Activated CD4-positive, alpha-beta T cell treated with anti-CD3 and anti-CD28 coated beads, Interleukin-2, amount 50 U/mL, for 16 hours (primary cell): Measurements from ENCODE around the gene BARHL1.

ENCODE experiments used
- DNase-seq: peaks from one replicate; pipeline ENCODE4 v3.0.0-alpha.2; 2020

Gene BARHL1

GRCh38 chr9:132588501-132589147 is 6.2 kb downstream of the BARHL1 start:
- DNase-seq = no peak

- no peak for DNase-seq
Measured at GRCh38 chr9:132589148-132590036, 7.0 kb downstream of the BARHL1 start.

DNA sequence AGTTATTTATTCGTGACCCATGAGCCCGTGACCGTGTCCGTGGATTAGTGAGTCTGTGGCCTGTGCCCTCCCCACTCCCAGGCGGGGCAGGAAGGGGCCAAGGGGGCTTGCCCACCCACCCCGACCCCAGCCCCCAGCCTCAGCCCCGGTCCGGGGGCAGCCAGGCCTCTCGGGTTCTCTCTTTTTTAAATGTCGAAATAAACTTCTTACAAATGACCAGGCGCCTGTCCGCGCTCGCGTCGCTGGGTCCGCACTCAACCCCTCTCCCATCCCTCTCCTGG is 7.6 kb downstream of the BARHL1 start:
- DNase-seq = no peak

DNA sequence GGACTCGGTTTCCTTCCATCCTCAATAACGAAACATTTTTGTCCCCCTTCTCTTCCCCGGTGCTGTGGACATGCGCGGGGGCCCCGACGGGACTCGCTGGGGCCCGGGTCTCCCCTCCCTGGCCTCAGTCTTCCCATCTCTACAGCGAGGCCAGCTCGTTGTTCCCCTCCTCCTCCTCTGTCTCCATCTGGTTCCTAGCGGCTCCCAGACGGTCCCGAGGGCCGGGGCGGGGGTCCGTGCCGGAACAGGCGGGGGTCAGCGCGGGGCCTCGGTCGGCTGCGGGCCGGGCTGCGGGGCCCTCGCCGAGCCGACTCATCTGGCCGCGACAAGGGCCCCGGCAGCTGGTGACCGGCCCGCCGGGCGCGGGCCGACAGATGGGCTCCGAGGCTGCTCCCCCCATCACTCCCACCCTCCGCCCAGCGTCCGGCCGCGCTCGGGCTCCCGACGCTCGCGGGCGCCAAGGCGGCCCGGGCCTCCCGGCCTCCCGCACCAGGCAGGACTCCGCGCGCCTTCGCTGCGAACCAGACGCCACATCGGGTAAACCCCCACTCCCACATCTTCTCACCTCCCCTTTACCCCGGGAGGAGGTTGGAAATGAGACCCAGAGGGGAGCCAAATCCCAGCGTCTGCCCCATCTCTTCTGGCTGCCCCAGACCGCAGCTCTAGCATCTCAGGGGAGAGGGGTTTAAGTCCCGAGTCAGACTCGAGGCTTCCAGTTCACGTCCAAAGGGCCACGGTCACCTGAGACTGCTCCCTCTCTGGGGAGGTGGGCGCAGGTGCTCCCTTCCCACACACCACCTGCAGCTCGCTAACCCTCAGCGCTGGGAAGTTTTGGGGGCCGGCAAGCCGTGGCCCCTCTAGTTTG is 8.1 kb downstream of the BARHL1 start:
- no peak for DNase-seq

GRCh38 chr9:132591244-132591643 is 8.8 kb downstream of the BARHL1 start:
- no peak for DNase-seq

- DNase-seq = no peak
Measured at GRCh38 chr9:132591751-132592314, 9.4 kb downstream of the BARHL1 start.

DNA sequence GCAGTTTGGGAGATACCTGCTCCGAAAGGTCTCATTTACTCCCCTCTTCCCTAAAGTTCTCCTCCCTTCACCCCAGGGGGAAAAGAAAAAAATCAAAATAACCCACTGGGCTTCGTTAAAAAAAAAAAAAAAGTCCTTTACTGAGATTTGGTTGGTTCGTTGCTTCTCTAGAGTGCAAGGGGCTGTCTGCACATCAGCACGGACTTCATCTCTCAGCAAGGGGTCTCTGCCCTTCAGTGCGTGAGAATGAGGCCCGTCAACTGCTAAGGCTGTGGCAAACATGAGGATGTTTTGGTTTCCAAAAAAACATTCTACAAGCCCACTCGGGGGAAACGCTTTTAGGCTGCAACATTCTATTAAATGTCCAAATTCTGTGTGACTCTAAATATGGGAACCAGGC is 10.0 kb downstream of the BARHL1 start:
- DNase-seq = no peak

DNA sequence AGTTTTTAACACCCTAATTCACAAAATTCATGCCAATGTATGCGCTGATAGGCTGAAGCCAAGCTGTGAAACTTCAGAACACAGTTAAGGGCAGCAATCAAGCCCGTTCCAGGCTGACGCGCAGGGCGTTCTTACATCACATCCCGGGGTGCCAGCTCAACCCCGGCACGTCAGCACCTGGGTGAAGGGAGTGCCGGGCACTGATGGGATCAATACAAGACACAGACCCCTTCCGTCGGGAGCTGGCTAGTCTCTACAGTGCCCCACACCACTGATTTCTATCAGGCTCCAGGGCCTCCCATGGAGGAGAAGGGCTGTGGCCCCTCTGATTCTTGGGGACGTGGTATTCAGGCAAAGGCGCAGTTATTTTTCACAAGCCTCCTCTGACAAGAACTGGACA is 12.0 kb downstream of the BARHL1 start:
- no peak for DNase-seq

- DNase-seq = no peak
Measured at GRCh38 chr9:132595319-132595718, 12.9 kb downstream of the BARHL1 start.

- DNase-seq = no peak
Measured at GRCh38 chr9:132596200-132596599, 13.8 kb downstream of the BARHL1 start.

DNA sequence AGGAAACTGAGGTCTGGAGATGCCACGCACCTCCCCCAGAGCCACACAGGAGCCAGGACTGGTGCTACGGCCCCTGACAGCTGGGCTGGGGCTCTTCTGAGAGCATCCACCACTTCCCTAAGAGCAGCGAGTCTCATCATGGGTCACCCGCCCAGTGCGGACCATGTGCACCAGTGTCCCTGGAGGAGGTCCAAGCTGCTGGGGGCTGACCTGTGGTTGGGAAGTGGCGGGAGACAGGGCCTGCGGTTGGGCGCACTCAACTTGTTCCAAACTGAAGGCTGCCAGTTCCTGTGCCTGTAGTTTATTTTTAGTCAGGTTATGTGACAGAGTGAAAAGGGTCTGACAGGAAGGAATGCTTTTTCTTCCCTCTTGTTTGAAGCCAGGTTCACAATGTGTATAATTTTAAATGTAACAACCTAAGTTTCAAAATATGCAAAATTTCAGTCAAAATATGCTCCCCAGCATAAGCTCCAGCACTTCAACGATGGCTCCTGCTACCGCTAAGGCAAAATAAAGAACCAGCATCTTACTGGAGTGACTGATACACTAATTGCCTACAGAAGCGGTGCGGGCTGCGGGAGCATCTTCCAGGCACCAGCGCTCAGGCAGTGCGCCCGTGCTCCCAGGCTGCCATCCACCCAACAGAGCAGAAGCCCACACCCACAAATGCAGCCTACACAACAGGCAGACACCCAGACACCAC is 14.8 kb downstream of the BARHL1 start:
- no peak for DNase-seq

DNA sequence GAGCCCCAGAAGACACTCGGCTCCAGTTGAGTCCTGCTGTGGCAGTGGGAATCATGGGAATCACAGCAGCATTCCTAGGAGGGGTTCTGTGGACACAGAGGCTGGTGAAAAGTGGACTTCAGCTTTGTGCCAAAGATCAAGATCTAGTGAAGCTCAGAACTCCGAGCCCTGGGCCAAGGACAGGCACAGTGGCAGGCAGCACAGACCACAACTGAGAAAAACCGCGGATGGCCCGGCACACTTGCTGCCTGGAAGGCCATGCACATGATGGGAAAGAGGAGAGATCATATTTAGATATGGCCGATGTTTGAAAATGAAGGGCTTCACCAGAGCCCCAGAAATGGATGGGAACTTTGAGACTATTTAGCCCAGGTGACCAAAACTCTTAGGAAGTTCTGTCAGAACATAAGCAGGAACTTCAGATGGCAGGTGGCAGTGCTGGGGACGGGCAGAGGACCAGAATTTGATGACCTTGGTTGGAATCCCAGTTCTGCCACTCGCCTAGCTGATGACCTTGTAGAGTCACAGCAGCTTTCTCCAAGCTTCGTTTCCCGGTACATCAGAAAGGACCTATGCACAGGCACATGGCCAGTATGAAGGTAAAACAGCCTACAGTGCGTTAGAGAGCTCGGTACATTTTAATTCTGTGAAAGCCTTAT is 18.0 kb downstream of the BARHL1 start:
- DNase-seq = no peak

DNA sequence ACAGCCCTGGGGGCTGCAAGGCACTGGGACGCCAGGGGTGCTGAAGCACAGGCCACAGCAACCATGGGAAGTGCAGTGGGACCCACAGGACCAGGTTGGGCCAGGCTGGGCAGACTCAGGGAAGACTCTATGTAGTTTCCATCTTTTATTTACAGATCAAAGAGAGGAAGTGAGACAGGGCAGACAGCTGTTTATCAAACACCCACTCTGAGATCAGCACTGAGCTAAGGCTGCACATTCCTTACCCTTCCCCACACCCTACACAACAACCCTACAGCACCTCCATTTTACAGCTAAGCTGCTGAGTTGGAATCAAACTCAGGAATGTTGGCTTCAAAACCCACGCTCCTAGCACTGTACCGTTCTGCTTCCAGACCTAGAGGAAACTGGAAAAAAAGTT is 19.8 kb downstream of the BARHL1 start:
- no peak for DNase-seq

- DNase-seq = no peak
Measured at GRCh38 chr9:132605387-132605786, 23.0 kb downstream of the BARHL1 start.

DNA sequence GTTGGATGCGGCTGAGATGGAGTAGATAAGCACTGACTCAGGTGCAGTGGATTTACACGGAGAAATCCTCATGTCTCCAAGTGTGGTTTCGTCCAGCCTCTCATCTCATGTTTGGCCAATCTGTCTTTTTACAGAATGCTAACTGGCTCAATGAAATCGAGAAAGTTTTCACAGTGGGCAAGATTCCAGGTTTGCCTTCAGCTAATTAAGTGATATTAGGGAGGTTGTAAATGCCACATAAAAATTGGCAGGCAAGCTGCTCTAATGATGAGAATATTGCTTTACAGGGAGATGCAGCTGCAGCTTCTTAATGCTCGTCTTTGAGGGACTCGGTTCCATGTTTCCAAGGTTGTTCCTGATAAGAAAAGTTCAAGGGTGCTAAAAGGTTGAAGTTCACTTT is 23.7 kb downstream of the BARHL1 start:
- DNase-seq = no peak

DNA sequence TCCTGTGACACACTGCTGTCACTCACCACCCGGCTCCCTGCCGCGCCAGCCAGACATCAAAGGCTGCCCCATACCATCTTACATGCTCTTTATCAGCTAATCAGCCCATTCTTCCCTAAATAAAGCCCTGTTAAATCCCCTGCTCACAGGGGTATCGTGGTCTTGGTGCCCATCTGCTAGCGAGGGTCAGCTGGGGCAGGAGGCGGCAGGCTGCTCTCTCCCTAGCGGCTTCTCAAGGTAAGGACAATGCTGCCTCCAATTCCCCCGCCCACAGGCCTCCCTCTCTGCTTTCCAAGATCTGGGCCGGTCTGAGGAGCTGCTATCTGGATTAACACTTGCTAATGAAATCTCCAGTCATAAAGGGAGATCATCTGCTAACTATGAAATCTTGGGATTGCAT is 26.8 kb downstream of the BARHL1 start:
- DNase-seq = no peak

DNA sequence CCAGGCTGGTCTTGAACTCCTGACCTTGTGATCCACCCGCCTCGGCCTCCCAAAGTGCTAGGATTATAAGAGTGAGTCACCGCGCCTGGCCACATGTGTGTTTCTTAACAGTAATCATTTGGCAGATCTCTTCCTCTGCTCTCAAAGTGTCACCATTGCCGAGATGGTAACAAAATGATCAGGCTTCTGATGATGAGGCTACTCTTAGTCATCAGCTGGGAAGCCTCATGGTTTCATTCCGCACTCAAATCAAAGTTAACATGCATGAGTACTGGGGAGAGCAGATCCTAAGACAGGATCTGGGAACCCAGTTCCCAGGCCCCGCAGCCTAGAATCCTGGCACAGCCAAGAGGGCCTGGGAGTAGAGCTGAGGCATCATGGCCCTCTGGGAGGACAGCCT is 27.4 kb downstream of the BARHL1 start:
- peak; percentile 6 for DNase-seq

DNA sequence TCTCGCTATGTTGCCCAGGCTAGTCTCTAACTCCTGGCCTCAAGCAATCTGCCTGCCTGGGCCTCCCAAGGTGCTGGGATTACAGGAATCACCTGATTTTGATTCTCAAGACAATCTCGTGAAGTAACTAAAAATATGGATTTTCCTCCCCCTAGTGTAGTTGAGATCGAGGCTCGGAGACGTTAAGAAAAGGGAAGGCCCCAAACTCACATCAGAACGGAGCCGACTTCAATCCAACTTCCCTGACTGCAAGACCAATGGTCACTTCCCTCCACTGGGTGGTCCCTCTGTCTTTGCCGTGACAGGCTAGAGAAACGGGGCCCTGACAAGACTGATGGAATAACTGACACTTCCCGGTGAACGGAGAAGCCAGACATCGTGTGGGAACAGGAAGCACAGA is 28.3 kb downstream of the BARHL1 start:
- DNase-seq = no peak

DNA sequence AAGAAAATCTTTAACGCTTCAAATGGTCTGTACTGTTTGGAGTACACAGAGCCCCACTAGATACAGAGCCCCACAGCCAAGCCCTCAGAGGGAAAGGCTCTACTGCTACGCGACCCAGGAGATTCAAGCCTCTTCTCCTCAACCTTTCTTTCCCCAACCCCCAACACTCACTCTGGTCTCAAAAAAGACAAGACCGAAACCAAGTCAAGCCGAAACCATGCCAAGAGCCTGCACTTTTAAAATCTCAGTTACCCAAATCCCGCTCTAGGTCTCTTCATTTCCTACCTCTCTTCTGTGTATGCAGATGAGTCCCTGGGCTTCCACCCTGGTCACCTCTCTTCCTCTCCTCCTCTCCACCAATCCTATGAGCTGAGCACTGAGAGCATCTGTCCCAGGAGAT is 31.9 kb downstream of the BARHL1 start:
- DNase-seq = no peak

GRCh38 chr9:132615774-132616173 is 33.4 kb downstream of the BARHL1 start:
- DNase-seq = no peak

DNA sequence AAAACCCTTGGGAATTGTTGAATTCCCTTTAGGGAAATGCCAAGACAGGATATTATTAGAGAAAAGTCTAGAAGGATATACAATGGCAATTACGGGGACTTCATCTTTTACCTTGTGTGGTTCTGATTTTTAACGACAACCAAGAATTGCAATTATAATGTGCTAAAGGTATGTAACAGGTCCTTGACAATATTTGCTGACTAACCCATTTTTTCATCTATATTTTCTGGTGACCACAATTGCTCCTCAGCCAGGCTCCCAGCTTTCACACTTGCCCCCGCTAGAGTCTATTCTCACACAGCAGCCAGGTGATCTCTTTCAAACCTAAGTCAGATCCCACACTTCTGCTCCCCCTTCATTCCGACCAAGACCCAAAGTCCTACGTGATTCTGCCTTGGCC is 34.3 kb downstream of the BARHL1 start:
- DNase-seq = no peak

GRCh38 chr9:132622159-132622558 is 39.8 kb downstream of the BARHL1 start:
- DNase-seq = no peak
